ENCODE results near the gene PCSK6.
"Not testable (repeated sequence)": the region's sequence is repeated elsewhere in the genome, so short reads cannot be mapped to it uniquely, and the experiment has no call there.

The PCSK6 gene

DNA sequence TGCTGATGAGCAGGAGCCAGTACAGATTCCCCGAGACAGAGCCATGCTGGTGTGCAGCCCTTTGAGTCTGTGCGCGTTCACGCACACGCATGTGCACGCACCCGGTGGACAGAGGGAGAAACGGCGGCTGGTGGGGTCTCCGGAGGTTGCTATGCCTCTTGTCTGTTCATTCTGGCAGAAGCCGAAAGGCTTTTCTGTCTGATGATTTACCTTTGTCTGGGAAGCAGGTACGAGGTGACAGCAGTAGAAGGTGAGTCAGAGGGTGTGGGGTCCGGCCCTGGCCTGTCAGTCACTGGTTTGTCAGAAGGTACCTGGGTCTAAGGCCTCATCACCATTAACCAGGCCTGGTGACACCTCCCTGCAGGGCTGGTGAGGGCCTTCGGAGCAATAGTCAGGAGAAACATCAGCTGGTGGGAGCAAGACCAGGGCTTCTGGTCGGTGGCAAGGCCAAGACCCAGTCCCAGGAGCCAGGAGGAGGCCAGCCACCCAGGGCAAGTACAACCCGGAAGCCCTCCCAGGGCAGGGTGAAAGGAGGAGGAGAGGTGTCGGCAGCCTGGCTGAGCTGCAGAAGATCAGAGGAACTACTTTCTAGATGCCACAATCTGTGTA is 7.5 kb downstream of the PCSK6 start:
- DNase-seq = no peak

DNA sequence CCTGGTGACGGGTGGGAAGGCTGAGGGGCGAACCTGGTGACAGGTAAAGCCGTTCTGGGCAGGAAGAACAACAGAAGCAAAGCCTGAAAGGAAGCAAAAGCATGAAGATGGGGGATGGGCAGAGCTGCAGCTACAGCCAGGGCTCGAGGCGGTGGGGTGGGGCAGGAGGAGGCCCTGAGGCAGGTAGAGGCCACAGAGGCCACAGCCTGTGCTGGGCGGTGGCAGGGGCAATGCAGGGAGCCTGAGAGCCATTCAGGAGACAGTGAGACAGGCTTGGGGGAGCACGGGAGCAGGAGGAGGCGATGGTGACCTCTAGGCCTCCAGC is 8.2 kb downstream of the PCSK6 start:
- no peak for DNase-seq

DNA sequence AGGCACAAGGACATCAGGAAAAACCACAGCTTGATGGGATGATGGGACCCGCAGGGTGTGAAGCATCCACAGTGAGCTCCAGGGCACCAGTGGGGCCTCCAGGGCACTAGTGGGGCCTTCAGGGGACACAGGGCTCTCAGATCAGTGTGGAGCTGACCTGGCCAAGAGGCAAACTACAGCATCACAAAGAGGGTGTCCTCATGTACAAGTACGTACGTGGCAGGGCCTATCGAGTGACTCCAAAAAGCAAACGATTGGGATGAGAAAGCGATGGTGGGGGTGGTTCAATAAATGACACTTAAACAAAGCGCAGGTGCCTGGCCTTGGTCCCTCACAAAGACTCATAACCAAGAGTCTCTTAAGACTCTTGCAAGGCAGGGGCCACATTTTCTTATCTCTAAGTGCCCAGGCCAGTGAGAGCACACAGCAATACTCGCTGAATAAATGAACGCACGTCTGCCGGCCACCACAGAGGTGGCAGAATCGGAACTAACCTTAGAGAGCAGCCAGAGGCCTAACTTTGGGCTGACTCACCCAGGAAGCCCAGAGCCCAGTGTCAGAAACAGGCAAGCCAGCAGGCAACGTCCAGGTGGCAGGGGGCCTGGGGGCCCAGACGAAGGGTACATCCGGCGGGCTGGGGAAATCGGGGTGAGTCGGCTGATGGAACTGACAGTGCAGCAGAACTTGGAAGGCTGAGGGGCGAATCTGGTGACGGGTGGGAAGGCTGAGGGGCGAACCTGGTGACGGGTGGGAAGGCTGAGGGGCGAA is 8.7 kb downstream of the PCSK6 start:
- DNase-seq = no peak

DNA sequence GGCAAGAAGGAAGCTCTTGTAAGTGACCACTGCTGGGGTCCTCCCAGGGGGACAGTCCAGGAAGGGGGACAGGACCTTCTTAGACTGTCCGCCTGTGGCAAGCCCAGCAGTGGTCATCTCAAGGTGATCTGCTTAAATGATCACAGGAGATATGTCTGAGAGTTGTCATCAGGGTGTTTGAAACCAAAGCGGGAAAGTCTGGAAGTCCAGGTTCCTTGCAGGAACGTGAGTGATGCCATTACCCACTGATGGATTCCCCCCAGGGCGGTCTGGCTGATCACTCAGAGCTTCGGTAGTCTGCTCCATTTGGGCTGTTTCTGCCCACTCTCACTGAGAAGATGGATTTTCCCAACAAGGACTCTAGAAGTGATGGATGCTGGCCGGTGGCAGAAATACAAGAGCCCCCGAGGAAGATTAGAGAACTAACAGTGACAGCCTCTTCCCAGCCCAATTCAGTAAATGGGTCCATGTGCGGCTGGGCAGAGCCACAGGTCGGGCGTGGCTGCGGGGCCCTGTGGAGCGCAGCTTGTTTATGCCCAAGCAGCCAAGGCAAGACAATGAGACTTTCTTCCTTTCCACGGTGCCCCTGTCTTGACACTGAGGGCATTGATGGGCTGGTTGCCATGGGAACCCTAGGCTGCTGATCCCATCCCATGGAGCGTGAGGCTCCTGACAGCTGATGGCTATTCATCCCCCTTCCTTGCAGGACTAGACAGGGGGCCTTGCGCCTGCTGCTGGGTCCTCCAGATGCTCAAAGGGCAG is 9.5 kb downstream of the PCSK6 start:
- DNase-seq = no peak

DNA sequence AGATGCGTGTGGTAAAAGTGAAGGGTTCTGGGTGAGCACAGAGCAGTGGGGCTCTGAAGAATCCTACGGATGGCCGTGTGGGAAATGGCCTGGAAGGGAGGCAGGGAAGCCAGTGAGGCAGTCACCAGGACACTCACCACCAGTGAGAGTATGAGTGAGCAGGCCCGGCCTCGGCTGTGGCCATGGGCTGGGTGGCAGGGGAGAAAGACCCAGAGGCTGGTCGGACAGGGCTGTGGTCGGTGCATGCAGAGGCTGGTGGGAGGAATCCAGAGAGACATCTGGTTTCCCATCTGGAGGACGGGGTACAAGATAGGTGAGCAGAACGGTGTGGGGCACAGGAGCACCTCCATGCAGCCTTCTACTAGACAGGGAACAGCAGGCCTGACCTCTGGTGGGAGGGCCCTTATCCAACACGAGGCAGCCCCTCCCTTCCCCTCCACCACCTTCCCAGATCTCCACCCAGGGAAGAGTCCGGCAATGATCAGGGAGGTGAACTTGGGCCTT is 10.1 kb downstream of the PCSK6 start:
- DNase-seq = no peak

DNA sequence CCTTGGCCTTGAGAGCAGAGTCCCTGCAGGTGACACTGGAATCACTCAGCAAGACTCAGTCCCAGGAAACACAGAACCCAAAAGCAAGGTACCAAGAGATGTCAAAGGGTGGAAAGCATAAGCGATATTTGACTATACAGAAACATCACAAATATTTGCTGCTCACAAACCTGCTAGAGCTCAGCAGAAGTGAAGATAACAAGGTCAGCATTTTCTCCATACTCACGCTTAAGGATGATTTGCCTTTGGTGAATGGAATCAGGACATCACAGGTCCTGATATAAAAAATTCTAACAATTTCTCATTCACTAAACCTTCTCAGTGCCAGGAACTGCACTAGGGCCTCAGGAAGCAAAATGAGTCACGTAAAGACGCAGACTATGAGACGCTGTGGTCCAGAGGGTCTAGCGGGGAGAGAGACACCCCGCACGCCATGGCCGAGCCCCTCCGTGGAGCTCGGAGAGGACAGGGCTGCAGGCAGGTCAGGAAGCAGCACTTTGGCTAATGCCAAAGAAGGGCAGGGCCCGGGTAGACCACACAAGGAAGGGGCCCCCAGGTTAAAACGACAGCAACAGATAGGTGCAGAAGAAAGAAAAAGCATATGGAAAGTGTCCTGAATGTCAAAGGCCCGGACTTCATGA is 10.7 kb downstream of the PCSK6 start:
- DNase-seq = no peak

DNA sequence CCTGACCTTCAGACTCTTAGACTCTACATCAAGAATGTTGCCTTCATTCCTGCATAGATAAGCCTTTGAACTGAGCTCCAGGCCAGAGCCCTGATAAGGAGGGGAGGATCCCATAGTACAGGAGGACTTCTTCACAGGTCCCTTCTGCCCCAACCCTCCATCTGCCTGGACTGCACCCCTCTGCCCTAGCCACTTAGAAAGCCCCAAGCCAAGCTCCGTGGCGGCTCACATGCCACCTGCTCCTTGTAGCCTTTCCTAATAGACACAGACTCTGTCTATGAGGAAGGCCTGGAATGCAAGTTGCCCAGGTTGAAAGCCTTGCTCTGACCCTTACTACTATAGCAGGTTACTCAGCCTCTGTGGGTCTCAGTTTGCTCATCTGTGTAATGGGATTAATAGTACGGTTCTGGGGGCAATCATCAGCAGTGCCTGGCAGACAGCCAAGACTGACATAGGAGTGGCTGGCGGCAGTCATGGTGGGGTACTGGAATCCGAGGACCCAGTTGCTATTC is 11.6 kb downstream of the PCSK6 start:
- no peak for DNase-seq

DNA sequence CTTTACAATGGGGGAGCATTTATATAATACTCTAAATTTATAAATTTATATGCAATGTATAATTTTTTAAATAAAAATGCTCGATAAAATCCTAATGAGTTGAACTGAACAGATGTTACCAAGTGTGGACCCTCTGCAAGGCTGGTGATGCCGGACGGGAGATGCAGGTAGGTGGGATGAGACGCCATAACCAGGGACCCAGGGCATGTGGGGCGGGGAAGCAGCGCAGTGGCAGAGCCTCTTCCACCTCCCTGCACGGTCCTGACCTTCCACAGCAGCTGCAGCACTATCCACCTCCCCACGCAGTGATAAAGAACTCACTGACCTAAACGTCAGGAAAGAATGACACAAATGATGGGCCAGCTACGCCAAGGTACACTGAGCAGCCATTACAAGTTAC is 12.8 kb downstream of the PCSK6 start:
- no peak for DNase-seq

DNA sequence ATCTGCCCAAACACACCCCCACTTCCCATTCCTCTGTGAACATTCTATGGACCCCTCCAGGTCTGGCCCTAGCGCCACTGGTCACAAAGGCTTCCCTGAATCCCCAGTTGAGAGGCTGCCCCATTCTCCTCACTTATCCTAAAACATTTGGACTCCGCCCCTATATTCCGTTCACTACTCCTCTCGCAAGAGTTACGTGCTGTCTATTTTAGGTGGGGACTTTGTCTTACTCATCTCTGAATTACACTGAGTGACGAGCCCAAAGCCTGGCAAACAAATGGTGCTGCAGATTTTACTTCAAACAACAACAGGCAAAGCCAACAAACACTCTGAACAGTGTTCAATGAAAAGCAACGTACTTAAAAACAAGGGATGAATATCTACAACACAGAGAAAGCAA is 14.5 kb downstream of the PCSK6 start:
- no peak for DNase-seq

DNA sequence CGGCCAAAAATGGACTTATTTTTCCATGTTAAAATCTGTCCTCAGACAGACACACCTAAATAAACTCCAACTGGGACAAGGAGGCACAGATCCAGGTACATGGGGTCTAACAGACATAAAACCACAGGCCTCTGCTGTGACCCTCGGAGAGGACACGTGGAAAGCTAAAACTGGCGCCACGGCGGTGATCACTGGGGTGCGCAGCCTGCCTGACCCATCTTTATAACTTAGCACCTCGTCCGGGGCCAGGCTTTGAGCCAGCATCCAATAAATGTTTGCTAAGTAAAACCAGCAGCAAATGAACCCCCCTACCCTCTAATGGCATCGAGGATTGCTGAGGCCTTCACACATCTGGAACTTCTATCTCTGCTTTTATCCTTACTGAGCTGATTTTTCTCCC is 15.3 kb downstream of the PCSK6 start:
- no peak for DNase-seq

DNA sequence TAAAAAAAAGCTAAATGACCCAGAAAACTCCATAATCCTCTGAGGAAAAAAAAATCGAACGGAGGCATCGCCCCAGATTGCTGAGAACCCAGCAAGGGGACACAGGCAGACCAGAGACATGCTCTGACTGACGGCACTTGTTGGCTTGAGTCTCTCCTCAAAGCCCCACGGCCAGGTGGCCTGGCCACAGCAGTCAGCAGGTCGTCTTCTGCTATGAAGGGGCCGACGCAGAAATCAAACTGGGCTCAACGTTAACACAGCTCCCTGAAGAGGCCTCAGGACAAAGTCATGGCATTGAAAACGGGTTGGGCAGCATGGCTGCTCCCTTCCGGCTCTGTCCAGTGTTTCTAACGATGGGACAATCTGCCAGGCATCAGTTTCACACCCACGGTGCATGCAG is 17.5 kb downstream of the PCSK6 start:
- DNase-seq = no peak

DNA sequence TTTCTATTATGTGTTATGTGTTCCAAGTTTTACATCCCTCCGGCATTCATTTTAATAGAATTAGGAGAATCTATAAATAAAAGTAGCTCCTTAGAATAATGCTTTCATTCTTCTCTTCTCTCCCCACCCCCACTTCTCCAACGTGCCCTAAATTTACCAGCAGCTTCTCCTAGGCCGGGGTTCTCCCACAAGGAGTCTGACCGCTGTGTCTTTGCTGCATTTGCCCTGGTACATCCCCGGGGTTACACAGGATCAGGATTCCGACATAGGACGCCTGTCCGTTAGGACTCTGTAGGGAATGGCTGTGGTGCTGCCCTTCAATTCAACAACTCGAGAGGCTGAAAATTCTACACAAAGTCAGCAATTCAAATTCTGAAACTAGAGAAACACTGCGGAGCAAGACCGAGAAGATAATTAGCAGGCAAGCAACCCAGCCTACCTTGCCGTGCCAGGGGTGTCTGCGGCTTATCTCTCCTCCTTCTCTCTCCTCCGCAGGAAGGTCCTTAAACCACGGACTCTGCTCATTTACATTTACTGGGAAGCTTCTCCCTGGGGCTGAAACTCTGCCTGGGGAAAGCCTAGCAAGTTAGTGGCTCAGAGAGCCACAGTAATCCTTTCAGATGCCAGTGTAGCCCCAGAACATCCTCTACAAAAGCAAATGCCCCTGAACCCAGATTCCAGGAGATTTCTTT is 18.8 kb downstream of the PCSK6 start:
- DNase-seq = no peak

DNA sequence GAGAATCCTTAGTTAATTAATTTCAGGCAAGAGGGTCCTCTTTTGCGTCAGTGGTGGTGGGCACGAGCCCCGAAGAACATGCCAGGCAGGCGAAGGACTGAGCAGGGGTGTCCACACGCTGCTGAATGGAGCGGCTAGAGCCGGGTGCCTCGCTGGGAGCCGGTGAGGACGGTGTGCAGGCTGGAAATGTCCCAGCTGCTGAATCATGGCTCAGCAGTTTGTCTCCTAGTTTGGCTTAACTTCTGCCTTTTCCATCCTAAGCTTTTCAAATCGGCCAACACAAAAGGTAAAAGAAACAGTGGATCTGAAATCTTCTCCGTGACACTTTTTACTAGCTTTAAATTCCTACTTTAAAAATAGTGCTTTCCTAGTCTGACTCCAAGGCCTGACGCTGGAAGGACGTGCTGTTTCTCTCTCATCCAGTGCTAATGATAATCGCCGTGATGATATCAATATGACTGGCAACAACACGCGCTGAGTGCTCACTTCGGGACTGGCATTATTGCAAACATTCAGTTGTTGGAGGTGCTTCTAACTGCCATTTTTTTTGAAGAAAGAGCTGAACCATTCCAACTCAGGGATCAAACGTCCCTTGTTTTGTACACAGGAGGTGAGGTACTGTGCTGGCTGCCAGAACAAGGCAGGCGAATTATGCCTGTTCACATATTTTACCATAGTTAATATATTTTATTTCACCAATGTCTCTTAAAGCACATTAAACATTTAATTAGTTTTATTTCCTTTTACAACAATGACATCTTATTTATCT is 19.8 kb downstream of the PCSK6 start:
- DNase-seq = no peak

DNA sequence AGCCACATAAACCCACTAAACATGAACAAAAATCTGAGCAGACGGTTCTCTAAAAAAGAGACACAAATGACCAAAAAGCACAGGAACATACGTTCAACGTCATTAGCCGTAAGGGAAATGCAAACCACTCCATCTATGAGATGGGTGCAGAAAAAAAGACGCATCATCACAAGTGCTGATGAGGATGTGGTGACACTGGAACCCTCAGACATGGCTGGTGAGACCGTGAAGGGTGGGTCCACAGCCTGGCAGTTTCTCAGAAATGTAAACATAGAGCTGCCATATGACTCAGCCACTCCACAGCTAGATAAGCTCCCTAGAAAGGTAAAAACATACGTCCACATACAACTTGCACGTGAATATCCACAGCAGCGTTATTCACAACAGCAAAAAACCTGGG is 23.3 kb downstream of the PCSK6 start:
- DNase-seq = no peak

DNA sequence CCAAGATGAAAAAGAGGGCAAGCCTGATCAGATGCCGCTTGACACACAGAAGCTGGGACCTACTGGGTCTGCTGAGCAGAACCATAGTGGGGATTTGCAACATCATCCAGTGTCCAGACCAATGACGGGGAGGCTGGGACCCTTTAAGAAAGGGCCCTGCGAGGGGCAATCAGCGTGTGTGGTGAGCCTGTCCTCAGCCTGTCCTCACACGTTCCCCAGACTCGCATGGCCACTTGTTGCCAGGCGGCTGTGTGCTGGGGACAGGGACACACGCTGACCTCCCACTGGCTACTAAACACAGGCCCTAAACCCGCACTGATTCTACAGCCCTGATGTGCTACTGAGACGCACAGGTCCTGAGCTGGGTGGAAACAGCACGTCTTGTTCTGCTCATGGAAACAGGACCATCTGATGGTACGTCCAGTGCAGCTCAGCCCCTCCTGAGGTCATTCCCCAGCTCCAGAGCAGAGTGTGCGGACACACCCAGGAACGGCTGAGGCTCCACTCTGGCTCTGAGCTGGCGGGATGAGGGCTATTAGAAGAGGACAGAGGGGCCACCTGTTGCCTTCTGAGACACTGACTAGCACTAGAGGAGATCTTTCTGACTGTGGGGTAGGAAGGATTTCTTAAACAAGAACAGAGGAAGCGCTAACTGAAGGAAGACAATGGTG is 24.4 kb downstream of the PCSK6 start:
- no peak for DNase-seq

DNA sequence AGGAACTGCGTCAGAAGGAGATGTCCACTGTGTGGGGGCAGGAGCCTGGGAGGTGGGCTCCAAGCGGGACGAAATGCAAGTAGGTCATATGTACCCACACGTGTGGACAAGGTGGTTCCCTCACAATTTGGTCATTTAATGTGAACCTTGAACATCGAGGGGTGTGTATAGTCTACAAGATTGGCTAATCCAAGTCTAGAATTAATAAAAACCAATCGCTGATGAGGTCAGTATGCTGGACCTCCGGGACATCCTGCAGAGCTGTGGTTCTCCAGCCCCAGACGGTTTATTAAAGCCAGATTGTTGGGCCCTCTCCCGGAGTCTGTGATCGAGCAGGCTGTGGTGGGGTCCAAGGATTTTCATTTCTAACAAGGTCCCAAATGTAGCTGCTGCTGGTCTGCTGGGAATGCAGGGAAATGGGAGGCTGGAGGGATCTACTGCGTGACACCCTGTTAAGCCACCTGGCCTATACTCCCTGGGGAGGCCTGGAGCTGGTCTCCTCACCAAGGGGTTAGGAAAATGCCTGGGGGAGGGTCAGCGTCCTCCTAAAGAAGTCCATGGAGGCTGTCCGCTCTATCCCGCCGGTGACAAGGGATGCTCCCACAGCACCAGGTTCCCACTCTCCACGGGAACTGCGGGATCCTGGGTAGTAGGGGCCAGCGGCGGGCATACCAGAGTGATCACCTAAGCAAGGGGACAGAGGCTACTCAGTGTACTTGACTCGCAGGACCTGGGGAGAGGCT is 25.1 kb downstream of the PCSK6 start:
- DNase-seq = no peak

DNA sequence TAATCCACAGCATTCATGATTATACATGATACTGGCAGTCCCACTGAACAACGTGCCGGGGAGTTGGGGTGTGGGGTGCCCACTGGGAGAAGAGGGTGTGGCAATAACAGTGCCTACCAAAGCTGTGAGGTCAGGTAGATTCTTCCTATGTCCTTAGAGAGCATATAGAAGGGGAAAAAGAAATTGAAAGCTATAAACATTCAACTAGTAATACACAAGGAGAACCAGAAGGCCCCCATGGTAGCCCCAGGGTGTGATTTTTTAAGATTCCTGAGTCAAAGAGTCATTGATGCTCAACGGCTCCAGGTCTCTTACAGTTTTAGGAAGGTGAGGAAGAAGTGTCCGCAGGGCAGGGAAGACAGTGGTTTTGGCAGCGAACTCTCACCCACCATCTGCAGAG is 25.8 kb downstream of the PCSK6 start:
- not testable (repeated sequence) for DNase-seq

DNA sequence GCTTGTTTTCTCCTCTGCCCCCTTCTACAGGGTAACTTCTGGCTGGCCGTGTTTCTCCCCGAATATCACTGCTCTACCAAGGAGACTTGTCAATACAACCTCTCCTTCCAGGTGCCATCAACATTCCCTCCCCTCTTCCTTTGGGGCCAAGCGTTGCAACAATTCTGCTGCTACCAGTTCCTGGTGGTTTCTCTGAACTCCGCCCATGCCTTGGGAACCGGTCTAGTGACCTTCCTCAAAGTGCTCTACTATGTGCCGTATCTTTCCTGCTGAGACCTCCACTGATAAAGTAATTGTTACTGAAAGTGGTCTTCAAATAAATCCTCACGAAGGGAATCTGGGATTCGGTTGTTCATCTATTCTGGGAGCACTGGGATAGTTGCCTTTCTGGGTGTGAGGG is 26.2 kb downstream of the PCSK6 start:
- DNase-seq = no peak

DNA sequence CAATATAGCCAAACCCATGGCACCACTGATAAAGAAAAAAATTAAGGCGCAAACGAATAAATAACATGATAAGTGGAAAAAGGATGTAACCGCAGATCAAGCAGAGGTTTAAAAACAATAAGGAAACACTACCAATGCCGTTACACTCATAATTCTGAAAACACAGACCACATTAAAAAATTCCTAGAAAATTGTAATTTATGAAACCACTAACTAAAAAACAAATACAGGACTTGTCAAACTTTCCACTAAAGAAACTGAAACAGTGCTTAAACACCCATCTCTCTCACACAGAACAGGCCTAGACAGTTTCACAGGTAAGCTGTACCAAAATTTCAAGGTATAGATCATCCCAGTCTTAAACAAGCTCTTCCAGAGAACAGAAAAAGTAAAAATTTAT is 28.4 kb downstream of the PCSK6 start:
- no peak for DNase-seq

DNA sequence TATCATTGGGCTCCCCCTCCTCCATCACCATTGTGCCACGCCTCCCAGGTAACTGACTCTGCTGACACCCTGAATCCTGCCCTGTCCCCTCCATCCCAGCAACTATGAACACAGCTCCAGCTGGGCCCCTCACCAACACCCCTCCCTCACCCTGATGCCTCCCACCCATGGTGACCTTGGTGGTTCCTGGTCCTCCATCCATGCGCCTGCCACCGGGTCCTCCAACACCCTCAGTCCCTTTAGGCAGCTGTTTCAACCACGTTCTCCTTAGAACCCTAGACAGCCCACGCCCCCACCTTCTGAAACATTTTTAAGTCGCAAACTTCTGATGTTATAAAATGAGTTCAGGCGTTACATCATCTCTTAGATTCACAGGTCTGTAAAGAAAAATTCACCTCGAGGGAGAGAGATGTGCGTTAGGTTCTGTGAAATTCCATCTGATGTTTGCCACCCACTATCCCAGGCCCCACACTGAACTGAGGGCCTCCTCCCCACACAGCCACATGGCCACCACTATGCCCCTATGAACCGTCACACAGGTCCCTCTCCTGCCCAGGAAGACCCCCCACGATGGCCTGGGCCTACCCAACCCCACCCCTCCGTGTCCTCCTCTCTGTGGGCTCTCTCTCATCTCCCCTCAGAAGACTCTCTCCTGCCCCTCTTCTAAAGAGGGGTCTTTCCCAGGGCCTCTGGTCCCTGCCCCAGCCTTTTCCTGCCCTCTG is 29.8 kb downstream of the PCSK6 start:
- no peak for DNase-seq
